ENCODE data around the gene TBX18.

TBX18 gene

GRCh38 chr6:84764332-84765049 lies at the start of gene TBX18:
Gene TBX18, minus strand, starts transcription at chr6:84764598. Its CDS starts 417 bp downstream, at chr6:84764181.
- DNase-seq, result no peak

DNA sequence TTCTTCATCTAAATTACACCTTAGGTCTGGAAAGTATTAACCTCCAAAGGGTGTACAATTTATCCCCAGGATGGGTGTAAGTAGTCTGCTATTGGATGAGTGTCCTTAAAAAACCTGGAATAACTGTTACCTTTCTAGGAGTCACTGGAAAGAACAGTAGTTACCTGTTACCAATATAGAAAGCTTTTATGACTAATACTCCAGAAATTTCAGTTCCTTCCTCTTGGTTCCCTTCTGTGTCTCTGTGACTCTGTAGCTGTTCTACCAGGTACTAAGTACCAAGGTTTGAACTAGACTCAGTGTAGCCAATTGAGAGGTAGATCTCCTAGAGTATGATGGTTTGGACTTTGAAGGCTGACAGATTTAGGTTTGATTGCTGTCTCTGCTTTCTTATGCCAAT lies 47.0 kb upstream of the TBX18 start:
- DNase-seq, result no peak

GRCh38 chr6:84809455-84809854 lies 45.1 kb upstream of the TBX18 start:
- DNase-seq, result no peak

- DNase-seq, result no peak
Measured at GRCh38 chr6:84808491-84809061, 44.2 kb upstream of the TBX18 start.

- DNase-seq, result no peak
Measured at GRCh38 chr6:84805145-84805544, 40.7 kb upstream of the TBX18 start.

- DNase-seq, result no peak
Measured at GRCh38 chr6:84804720-84805119, 40.3 kb upstream of the TBX18 start.

DNA sequence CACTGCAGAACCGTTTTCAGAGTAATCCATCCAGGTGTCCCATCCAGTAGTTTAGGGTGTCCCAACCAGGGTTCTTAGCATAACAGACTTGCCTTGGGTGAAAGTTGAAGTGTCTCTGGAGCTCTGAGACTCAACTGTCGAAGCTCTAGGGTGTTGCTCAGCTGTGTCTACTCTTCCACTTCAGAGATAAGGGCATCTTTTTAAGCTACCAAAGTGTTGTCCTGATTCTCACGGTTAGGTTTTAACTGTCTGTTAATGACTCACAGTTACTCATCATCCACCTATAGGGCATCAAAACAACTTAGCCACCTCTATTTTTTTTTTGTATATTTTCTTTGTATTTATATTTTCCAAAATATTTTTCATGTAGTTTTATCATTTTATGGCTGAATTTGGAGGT lies 36.9 kb upstream of the TBX18 start:
- DNase-seq, result no peak

DNA sequence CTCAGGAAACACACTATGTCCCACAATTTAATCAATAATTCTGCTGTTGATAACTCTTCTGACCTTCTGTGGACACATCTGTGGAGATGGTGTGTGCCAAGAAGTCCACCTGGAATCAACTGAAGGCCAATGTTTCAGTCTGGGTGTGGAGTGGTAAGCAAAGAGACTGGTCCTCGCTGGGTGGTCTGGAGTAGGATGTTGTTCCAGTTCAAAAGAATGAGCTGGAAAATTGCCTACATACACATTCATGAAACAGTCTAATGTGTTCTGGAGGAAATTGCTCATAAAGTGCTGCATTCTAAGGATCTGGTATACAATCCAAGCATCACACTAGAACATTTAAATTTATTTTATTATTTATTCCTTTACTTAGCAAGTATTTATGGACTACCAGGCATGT lies 33.9 kb upstream of the TBX18 start:
- DNase-seq, result no peak

DNA sequence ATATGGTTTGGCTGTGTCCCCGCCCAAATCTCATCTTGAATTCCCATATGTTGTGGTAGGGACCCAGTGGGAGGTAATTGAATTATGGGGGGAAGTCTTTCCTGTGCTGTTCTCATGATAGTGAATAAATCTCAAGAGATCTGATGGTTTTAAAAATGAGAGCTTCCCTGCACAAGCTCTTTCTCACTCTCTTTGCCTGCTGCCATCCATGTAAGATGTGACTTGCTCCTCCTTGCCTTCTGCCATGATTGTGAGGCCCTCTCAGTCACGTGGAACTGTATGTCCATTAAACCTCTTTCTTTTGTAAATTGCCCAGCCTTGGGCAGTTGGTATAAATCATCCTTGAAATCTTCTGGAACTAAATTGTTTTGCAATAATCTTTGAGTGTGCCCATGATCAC lies 31.9 kb upstream of the TBX18 start:
- DNase-seq, result no peak

- no peak for DNase-seq
Measured at GRCh38 chr6:84791927-84792326, 27.5 kb upstream of the TBX18 start.

DNA sequence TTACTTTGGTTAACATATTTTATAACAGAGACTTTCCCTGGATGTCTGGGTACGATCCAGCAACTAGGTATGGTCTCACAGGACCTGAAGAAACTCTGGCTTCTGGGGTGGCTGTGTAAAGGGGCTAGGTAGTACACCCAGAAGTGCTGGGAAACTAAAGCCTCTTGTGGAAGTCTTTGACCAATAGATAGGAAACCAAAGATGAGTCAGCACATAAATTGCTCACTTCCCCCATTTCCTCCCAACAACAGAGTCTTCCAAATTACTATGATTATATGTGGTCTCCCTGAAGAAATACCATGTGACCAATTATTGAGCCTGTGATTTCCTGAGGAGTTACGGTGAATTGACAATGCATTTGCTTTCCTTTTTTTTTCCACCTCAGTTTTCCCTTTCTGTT lies 26.8 kb upstream of the TBX18 start:
- DNase-seq, result no peak

- no peak for DNase-seq
Measured at GRCh38 chr6:84789170-84789569, 24.8 kb upstream of the TBX18 start.

DNA sequence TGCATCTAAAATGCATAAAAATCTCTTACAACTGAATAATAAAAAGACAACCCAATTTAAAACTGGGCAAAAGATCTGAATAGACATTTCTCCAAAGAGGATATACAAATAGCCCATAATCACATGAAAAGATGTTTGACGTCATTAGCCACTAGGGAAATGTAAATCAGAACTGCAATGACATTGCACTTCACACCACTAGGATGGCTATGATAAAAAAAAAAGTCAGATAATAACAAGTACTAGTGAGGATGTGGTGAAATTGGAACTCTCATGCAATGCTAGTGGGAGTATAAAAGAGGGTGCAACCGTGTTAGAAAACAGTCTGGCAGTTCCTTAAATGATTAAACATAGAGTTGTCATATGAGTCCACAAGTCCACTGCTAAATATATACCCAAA lies 24.3 kb upstream of the TBX18 start:
- no peak for DNase-seq

- no peak for DNase-seq
Measured at GRCh38 chr6:84785671-84786070, 21.3 kb upstream of the TBX18 start.

DNA sequence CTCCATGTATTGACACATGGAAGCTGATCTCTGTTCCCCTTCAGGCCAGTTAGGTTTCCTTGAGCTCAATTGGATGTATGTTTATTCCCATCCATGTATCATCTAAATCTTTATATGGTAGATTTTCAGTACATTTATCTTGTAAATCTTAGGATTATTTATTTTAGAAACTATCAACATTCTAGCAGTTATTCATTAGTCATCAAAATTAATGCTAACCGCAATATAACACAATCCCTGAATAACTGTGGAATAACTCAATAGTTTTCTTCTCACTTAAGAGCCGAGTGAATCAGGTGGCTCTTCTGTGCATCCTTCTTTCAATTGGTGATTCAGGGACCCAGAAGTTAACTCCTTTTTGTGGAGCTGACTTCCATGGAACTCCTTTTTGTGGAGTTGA lies 15.5 kb upstream of the TBX18 start:
- DNase-seq, result no peak

- DNase-seq, result no peak
Measured at GRCh38 chr6:84779380-84779779, 15.0 kb upstream of the TBX18 start.

- no peak for DNase-seq
Measured at GRCh38 chr6:84777888-84778287, 13.5 kb upstream of the TBX18 start.

- DNase-seq, result no peak
Measured at GRCh38 chr6:84776392-84776791, 12.0 kb upstream of the TBX18 start.

GRCh38 chr6:84775751-84776150 lies 11.4 kb upstream of the TBX18 start:
- no peak for DNase-seq

- no peak for DNase-seq
Measured at GRCh38 chr6:84774985-84775284, 10.5 kb upstream of the TBX18 start.

- DNase-seq, result no peak
Measured at GRCh38 chr6:84774157-84774984, 10.0 kb upstream of the TBX18 start.

- no peak for DNase-seq
Measured at GRCh38 chr6:84773431-84774156, 9.2 kb upstream of the TBX18 start.

GRCh38 chr6:84773133-84773430 lies 8.7 kb upstream of the TBX18 start:
- DNase-seq, result no peak
